Germinal center (tissue), 1 donor: ENCODE data around the gene ITSN2.

Experiments
- DNase-seq: peaks from one replicate; pipeline ENCODE4 v3.0.0; 2012; ENCODE audit warnings: mixed read lengths, low spot score

Gene ITSN2

GRCh38 chr2:24334245-24334633 lies 26.1 kb downstream of the ITSN2 start:
- DNase-seq, result no peak

DNA sequence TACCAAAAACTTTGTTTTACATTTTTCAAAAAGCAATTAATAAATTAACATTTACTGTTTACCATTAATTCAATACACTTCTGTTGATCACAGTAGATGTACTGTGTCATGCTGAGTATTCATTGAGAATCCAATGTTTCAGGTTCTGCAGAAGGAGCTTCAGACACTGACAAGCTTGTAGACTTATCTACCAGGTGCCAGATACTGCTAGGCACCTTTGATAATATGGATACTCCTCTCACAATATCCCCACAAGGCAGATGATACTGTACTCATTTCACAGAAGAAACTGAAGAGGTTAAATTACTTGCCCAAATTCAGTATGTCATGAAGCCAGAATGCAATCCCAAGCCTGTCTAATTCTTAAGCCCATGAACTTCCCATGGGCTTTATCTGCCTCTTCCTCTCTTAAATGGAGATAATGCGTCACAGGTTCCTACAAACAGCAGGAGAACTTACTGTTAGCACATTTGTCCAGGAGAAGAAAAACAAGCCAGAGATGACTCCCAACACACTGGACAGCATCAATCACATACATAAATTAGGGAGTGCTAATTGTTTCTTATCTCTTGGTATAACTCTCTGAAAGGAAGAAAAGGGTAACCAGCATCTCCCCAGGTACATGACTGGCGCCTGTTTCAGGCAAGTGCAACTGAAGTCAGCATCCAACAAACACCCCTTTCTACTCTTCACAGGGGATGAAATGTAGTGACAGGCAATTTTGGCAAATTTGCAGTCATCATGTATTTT lies 27.4 kb downstream of the ITSN2 start:
- DNase-seq, result no peak

GRCh38 chr2:24330161-24330560 lies 30.2 kb downstream of the ITSN2 start:
- no peak for DNase-seq

DNA sequence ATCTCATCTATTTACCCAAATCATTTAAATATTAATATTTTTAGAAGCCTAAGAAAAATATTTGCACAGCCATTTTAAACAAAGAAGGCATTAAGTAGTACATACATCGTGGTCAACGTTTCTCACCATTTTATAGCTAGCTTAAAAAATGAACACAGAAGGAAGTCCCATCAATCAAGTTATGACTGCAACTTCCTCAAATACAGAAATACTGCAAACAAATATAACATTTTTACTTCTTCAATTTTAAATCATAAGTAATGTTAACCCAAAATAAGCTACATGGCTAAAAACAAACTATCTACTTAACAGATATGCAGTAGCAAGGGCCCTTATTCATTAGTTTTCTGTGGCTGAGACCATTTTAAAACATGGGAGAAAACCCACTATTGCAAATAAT lies 30.6 kb downstream of the ITSN2 start:
- peak; percentile 58 for DNase-seq

DNA sequence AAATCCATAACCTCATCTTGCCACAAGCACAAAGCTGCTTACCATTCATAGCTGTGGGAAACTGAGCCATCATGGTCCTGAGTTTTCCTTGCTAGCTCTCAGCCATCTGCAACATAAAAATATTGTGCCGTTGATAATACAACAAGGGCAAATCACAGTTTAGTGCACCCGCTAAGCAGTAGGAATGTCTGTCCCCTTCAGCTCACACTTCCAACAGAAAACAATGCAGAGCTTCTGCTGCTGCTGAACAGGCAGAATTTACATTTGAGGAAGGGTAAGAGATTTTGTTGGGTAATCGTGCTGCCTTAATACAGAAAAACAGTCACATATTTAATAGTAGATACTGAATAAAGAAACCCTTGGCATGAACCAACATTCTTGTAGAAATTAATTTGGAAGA lies 32.3 kb downstream of the ITSN2 start:
- DNase-seq, result no peak

DNA sequence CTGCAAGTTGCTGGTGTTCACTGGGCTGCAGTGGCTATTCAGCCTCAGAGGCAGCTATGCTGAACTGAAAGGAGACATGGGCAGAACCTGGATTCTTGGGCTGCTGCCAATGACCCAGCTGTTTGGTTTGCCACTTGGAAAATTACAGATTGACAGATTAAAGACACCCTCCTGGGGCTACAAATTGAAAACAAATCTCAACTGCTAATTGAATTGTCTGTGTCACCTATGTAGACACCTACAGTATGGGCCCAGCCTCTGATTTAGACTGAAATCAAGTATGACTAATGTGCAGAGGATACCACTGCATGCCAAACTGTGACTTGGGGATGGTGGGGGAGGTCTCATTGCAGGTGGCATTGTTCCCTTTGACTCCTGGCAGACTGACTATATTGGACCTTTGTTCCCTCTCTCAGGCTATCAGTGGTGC lies 42.8 kb downstream of the ITSN2 start:
- DNase-seq, result no peak

GRCh38 chr2:24315669-24316068 lies 44.7 kb downstream of the ITSN2 start:
- peak; percentile 43 for DNase-seq

GRCh38 chr2:24313744-24314632 lies 46.3 kb downstream of the ITSN2 start:
- DNase-seq, result no peak

DNA sequence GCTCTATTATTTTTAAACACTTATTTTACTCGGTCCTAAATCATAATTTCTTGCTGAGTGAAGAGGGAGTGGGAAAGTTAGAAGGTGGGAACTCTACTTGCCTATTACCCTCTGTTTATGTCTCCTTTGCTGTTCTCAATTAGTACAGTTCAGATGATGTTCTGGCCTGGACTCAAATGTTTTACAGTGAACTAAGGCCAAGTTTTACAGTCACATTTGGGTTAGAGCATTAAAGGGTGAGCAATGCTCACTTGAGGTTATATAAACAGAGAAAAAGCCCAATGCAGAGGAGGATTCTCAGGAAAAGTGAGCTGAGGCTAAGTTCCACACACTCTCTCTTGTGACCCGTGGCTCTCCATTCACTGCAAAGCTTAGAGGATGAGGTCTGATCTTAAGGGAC lies 52.4 kb downstream of the ITSN2 start:
- no peak for DNase-seq

DNA sequence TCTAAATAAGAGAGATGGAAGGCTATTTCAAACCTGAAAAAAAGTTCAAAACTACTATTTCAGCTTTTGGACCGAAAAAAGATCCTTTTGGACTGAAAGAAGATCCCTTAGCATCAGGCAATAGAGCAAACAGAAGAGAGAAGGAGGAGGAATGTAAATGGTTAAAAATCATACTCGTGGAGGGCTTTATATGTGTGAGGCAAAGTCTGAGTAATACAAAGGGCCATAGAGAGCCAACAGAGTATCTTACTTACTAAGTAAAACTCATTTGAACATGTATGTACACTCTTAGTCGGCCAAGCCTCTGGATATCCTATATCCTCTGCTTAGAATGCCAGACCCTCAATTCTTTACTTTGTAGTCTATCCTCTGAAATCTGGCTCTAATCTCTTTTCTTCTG lies 55.7 kb downstream of the ITSN2 start:
- DNase-seq, result no peak

DNA sequence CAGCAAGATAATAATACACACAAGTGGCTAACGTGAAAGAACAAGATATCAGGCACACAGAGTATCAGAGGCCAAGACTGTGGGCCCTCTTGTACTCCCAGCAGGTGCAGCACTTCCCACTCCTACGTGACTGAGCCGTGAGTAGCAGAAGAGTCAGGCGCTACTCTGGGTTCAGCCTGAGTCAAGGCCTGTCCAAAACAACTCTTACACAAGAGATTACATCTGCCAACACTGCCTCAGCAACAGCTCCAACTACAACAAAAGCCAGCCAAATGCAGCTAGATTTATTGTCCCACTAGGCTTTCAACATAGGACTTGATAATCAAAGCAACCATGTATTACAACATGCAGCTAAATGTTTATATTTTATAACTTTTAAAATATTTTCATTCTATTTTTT lies 56.2 kb downstream of the ITSN2 start:
- DNase-seq, result no peak

- no peak for DNase-seq
These were observed 58.7 kb downstream of the ITSN2 start for GRCh38 chr2:24301599-24301998.

GRCh38 chr2:24297663-24298062 lies 62.7 kb downstream of the ITSN2 start:
- DNase-seq, result no peak

DNA sequence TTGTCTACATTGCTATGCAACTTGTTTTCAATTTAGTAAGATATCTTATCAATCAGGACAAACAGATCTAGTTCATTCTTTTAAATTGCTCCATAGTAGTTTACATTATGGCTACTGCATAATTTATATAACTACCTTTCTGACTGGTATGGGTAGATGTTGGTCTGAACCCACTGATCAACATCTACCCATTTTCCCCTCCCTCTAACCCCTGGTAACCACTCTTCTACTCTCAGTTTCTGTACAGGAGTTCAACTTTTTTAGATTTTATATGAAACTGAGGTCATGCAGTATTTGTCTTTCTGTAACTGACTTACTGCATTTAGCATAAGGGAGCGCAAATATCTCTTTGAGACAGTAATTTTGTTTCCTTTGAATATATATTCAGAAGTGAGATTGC lies 73.2 kb downstream of the ITSN2 start:
- DNase-seq, result no peak

DNA sequence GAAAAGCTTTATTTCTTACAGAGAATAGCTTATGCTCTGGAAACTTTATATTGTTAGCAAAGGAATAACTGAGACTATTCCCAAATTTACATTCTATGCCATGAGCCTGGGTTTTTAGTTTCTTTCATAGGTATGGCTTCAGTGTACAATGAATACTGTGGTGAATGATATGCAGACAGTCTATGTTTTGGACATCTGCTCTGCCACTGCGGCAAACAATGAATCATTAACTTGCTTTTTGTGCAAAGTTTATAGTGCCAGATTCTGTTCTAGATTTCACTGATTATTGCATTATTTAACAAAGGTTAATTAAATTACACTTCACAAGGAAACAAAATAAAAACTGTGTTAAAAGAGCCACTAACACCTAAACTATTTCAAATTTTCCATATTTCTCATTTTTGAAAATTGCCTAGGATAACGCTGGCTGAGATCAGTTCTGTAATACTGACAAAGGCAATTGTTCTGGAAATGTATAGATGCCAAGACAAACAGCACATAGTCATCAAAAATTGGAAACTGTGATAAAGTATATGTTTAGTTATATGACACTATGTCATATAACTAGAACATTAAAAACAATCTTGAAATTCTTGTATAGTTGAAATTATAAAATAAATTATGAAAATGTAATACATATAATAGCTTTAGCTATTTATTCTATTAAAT lies 74.7 kb downstream of the ITSN2 start:
- no peak for DNase-seq

DNA sequence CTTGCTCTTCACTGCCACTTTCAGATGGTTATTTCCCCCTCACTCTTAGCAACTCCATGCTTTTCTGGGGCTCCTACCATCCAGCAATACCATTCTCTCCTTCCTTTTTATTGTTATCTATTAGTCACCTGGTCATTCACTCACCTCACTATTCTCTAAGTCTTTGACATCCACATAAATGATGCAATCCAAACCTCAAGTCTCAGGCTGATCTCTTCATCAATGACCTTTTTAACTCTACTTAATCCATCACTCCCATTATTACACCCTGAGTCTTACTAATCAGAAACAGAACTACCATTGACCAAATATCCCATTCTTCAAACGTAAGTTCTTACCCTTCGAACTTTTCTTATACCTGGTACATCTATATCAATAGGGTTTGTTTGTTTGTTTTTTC lies 79.7 kb downstream of the ITSN2 start:
- no peak for DNase-seq

GRCh38 chr2:24280161-24280560 lies 80.2 kb downstream of the ITSN2 start:
- DNase-seq, result no peak

- no peak for DNase-seq
These were observed 83.9 kb downstream of the ITSN2 start for GRCh38 chr2:24276349-24276899.

- DNase-seq, result no peak
These were observed 85.5 kb downstream of the ITSN2 start for GRCh38 chr2:24274809-24275208.

GRCh38 chr2:24273598-24273997 lies 86.7 kb downstream of the ITSN2 start:
- DNase-seq, result no peak

DNA sequence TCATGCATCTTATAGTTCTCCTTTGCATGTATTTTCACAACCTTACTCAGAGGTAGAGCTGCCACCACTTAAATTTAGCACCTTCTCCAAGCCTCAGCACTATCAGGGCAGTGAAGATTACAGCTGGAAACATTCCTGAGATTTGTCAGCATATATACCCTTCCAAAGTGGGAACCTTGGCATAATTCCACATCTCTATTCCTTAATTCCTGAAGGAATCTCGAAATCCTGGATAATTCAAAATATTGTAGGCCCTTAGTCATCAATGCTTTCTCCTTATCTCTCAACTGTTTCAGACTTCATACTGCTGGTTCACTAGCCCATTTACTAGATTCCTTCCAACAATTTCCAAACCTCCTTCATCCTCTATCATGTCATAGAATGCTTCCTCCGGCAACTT lies 87.4 kb downstream of the ITSN2 start:
- DNase-seq, result no peak

- no peak for DNase-seq
These were observed 88.1 kb downstream of the ITSN2 start for GRCh38 chr2:24272161-24272802.
